Adrenal gland (tissue), 5 donors: ENCODE measurements around the gene MYO10.

Source experiments
- CTCF ChIP-seq, 6 experiments: fragments of 450-650 bp in 4 of 6; fragments of 200-600 bp in 2 of 6; sonication (generic) in 1 of 6; IDR thresholded peaks; 1 replicate in 5 of 6; 2 replicates in 1 of 6; pipeline versions ENCODE4 v1.5.1 to v1.8.0; 2016 to 2021; ENCODE audit warnings: antibody characterized with exemption in 6 of 6, mild to moderate bottlenecking in 2 of 6, moderate library complexity in 1 of 6
- POLR2A ChIP-seq, 2 donors: fragments of 450-650 bp; IDR thresholded peaks; one replicate each; pipeline ENCODE4 v1.6.1; 2017; ENCODE audit warnings: antibody characterized with exemption in 2 of 2, mild to moderate bottlenecking in 2 of 2, moderate library complexity in 1 of 2
- donor health status: DM: no; HTN: no; CAD: no.

- TF ChIP-seq CTCF (IDR thresholded peaks at IDR 0.05) (no peak), POLR2A (IDR thresholded peaks at IDR 0.05) (no peak)
Measured at GRCh38 chr5:16687898-16688297, 248.2 kb downstream of the MYO10 start.
